ENCODE results near the gene SLC30A3. TPM values are rescaled to one million over a fixed set of nuclear protein-coding genes. Genes with fewer than 3 reads are reported as not detected.

The SLC30A3 gene
- total RNA-seq, 6 experiments from 2014 or later, result not detected

- Mint-ChIP-seq H3K4me3 (no peak overlapping the region), H3K9me3 (no peaks in the 10 kb centered on the region), H3K36me3 (ENCODE audit: low read depth) (peaks cover 36% of the 10 kb centered on the region), H3K27me3 (ENCODE audit: insufficient read depth) (no peaks in the 10 kb centered on the region; the same call in 1 of the 2 replicates), H3K27ac (no peak overlapping the region), H3K4me1 (ENCODE audit: low read depth) (peaks cover 12% of the 10 kb centered on the region)
- no peak for DNase-seq
- TF ChIP-seq, protein P1, sequence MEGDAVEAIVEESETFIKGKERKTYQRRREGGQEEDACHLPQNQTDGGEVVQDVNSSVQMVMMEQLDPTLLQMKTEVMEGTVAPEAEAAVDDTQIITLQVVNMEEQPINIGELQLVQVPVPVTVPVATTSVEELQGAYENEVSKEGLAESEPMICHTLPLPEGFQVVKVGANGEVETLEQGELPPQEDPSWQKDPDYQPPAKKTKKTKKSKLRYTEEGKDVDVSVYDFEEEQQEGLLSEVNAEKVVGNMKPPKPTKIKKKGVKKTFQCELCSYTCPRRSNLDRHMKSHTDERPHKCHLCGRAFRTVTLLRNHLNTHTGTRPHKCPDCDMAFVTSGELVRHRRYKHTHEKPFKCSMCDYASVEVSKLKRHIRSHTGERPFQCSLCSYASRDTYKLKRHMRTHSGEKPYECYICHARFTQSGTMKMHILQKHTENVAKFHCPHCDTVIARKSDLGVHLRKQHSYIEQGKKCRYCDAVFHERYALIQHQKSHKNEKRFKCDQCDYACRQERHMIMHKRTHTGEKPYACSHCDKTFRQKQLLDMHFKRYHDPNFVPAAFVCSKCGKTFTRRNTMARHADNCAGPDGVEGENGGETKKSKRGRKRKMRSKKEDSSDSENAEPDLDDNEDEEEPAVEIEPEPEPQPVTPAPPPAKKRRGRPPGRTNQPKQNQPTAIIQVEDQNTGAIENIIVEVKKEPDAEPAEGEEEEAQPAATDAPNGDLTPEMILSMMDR (IDR thresholded peaks at IDR 0.05), result no peak
Measured at GRCh38 chr2:27227501-27227900, 35.3 kb downstream of the SLC30A3 start.

DNA sequence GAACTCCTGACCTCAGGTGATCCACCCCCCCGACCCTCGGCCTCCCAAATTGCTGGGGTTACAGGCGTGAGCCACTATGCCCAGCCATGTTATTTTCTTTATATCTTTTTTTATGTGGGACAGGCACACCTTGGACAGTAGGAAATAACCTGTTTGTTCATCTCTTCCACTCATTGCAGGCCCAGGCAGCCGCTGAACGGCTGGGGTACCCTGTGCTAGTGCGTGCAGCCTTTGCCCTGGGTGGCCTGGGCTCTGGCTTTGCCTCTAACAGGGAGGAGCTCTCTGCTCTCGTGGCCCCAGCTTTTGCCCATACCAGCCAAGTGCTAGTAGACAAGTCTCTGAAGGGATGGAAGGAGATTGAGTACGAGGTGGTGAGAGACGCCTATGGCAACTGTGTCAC lies 37.3 kb downstream of the SLC30A3 start:
- Mint-ChIP-seq H3K27ac (no peak overlapping the region), H3K9me3 (no peaks in the 10 kb centered on the region), H3K4me1 (ENCODE audit: low read depth) (peaks cover 12% of the 10 kb centered on the region), H3K4me3 (no peak overlapping the region), H3K36me3 (ENCODE audit: low read depth) (peaks cover 43% of the 10 kb centered on the region), H3K27me3 (ENCODE audit: insufficient read depth) (no peaks in the 10 kb centered on the region; the same call in 1 of the 2 replicates)
- no peak for DNase-seq
- TF ChIP-seq, protein P1 (IDR thresholded peaks at IDR 0.05), result no peak

GRCh38 chr2:27223416-27223815 lies 39.4 kb downstream of the SLC30A3 start:
- Mint-ChIP-seq H3K4me3 (no peak overlapping the region), H3K4me1 (ENCODE audit: low read depth) (peaks cover 24% of the 10 kb centered on the region), H3K36me3 (ENCODE audit: low read depth) (peaks cover 48% of the 10 kb centered on the region), H3K27me3 (ENCODE audit: insufficient read depth) (no peaks in the 10 kb centered on the region; the same call in 1 of the 2 replicates), H3K27ac (no peak overlapping the region), H3K9me3 (no peaks in the 10 kb centered on the region)
- TF ChIP-seq, protein P1 (IDR thresholded peaks at IDR 0.05), result no peak
- no peak for DNase-seq

- Mint-ChIP-seq H3K27ac (no peak overlapping the region), H3K27me3 (ENCODE audit: insufficient read depth) (no peaks in the 10 kb centered on the region; the same call in 1 of the 2 replicates), H3K36me3 (ENCODE audit: low read depth) (peaks cover 49% of the 10 kb centered on the region), H3K4me1 (ENCODE audit: low read depth) (peaks cover 26% of the 10 kb centered on the region), H3K9me3 (no peaks in the 10 kb centered on the region), H3K4me3 (no peak overlapping the region)
- TF ChIP-seq, protein P1 (IDR thresholded peaks at IDR 0.05), result no peak
- DNase-seq, result no peak
Measured at GRCh38 chr2:27222407-27222806, 40.4 kb downstream of the SLC30A3 start.

- TF ChIP-seq, protein P1 (IDR thresholded peaks at IDR 0.05), result no peak
- Mint-ChIP-seq H3K4me1 (ENCODE audit: low read depth) (peaks cover 30% of the 10 kb centered on the region), H3K9me3 (no peaks in the 10 kb centered on the region), H3K27ac (no peak overlapping the region), H3K27me3 (ENCODE audit: insufficient read depth) (peaks cover 4% of the 10 kb centered on the region), H3K4me3 (no peak overlapping the region), H3K36me3 (ENCODE audit: low read depth) (peaks cover 55% of the 10 kb centered on the region)
- no peak for DNase-seq
Measured at GRCh38 chr2:27221166-27221565, 41.7 kb downstream of the SLC30A3 start.

DNA sequence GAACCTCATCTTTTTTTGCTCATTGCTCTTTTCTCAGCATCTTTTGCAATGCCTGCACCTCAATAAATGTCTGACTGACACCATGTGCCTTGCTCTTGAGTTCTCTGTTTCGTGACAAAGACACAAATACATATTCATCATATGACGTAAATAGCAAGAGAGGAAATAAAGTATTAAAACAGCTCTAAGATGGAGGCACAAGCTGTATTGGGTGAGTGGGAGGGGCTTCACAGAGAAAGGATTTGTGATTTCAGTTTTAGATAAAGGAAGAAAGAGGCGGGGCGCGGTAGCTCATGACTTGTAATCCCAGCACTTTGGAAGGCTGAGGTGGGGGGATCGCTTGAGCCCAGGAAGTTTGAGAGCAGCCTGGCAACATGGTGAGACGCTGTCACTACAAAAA lies 42.8 kb downstream of the SLC30A3 start:
- Mint-ChIP-seq H3K4me1 (ENCODE audit: low read depth) (peaks cover 39% of the 10 kb centered on the region), H3K9me3 (no peaks in the 10 kb centered on the region), H3K4me3 (no peak overlapping the region), H3K36me3 (ENCODE audit: low read depth) (peaks cover 62% of the 10 kb centered on the region), H3K27me3 (ENCODE audit: insufficient read depth) (peaks cover 4% of the 10 kb centered on the region), H3K27ac (no peak overlapping the region)
- TF ChIP-seq, protein P1 (IDR thresholded peaks at IDR 0.05), result no peak
- DNase-seq, result no peak

All from HFFc6 (cell line).